GM19395 (cell line): Measurements from ENCODE around the gene HIRIP3.

Experiments used
- ATAC-seq: cut with Tn5 transposase; IDR thresholded peaks from one replicate; pipeline ENCODE4 v1.9.1; 2021; ENCODE audit warnings: mild to moderate bottlenecking, moderate library complexity; ENCODE audit not compliant: unreplicated experiment

The HIRIP3 gene

GRCh38 chr16:29999605-30000004, 4.2 kb upstream of the HIRIP3 start:
- ATAC-seq, result no peak

- no peak for ATAC-seq
Measured at GRCh38 chr16:29996766-29997250, 1.4 kb upstream of the HIRIP3 start.

GRCh38 chr16:29995911-29996765, 721 bp upstream of the HIRIP3 start, which contains the start of gene INO80E:
Gene INO80E, plus strand, starts transcription at chr16:29996241. Its CDS starts 70 bp downstream, at chr16:29996311.
- peak; percentile 78 for ATAC-seq

- peak; percentile 41 for ATAC-seq
Measured at GRCh38 chr16:29994600-29995323, 655 bp downstream of the HIRIP3 start.

GRCh38 chr16:29993903-29994599, 1.4 kb downstream of the HIRIP3 start:
- no peak for ATAC-seq

GRCh38 chr16:29993191-29993902, 2.1 kb downstream of the HIRIP3 start:
- ATAC-seq, result no peak

DNA sequence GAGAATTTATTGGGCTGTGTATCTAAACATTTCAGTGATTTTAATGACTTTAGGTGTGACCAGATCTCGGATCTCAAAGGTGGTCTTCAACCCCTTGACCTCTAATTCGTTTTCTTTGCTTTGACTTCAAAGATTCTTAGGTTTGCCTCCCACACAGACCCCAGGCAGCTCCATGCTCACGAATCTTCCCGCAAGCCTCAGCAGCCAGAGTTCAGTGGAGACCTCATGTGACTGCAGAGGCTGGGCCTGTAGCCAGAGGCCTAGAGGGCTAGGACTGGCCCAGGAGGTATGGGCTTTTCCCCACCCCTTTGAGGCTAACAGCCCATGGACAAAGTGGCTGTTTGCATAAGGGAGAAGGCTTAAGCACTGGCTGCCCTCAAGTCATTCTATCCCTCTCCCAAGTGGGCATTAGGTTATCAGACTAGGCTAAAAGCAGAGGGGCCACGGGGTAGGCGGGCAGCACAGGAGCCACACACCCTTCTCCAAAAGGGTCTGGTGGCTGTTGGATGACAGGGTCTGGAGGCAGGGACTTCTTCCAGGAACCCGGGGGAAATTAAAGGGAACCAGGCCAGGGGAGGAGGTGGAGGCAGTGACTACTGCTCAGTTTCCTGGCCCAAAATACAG, 3.0 kb downstream of the HIRIP3 start:
- no peak for ATAC-seq

GRCh38 chr16:29991571-29991904, 3.9 kb downstream of the HIRIP3 start:
- ATAC-seq, result no peak

GRCh38 chr16:29990883-29991570, 4.4 kb downstream of the HIRIP3 start:
- ATAC-seq, result no peak

DNA sequence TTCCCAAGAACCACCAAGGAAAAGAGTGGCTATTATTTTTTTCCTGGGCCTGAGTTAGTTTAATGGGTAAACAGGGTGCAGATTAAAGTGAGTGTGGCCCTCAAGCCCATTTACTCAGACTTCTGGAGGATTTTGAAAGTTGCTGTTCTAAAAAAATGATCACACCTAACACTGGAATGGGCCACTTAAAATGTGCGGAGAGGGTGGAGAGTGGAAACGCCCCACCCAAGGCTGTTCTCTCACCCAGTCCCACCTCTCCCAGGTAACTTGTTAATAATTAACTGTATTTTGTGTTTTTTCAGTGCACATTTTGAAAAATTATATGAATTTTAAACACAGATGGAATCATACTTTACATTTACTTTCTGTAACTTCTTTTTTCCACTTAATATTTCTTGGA, 5.4 kb downstream of the HIRIP3 start:
- ATAC-seq, result no peak

DNA sequence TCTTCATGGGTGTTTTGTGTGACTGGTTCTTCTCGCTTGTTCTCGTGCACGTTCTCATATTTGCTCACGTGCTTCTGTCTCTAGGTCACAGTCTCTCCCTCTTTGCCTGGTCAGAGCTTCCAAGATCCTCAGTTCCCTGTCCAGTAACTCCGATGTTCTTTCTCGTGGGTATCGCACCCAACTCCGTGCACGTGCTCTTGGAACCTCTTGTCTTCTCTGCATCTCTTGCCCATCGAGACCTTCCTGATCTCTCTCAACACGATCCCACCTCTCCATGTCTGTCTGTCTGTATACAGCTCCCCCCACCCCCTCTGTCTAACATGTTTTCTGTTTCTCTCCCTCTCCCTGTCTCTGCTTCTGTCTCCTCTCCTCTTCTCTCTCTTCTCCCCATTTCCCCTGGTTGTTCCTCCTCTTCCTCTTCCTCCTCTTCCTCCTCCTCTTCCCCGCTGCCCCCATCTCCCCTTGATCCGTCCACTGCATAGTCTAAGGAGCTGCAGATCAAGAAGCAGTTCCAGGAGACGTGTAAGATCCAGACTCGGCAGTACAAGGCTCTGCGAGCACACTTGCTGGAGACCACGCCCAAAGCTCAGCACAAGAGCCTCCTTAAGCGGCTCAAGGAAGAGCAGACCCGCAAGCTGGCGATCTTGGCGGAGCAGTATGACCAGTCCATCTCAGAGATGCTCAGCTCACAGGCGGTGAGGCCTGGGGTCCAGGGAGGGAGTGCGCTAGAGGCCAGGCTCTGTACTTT, 6.1 kb downstream of the HIRIP3 start:
- no peak for ATAC-seq

DNA sequence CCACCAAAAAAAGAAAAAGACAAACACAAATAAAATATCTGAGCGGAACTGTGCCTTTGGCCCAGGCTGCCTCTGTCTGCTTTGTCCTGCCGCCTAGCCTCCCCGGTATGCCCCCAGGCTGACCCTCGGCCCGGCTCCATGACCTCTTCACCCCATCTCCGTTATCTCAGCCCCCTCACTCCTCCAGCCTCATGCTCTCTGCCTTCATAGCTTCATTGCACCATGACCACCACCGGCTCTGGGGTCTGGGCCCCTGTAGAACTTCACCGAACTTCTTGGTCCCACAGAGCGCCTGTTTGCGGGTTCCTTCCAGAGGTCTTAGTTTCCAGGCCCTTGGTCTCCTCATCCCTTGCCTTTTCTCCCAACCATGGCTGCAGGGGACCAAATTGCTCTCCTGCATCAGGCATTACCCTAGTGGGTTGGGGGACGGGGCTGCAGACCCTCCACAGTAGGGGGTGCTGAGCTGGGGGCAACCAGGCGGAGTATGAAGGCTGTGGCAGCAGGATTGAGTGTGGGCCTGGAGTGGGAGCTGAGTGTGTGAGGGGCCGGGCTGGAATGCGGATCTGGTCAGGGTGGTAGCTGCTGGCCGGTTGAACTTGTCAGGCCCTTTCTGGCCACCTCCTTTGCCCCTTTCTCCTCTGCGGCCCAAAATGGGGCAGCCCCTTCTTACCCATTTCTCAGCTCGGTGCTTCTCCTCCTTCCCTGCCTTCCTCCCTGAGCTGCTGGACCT, 6.9 kb downstream of the HIRIP3 start:
- no peak for ATAC-seq

GRCh38 chr16:29987371-29988085, 7.9 kb downstream of the HIRIP3 start:
- ATAC-seq, result no peak

DNA sequence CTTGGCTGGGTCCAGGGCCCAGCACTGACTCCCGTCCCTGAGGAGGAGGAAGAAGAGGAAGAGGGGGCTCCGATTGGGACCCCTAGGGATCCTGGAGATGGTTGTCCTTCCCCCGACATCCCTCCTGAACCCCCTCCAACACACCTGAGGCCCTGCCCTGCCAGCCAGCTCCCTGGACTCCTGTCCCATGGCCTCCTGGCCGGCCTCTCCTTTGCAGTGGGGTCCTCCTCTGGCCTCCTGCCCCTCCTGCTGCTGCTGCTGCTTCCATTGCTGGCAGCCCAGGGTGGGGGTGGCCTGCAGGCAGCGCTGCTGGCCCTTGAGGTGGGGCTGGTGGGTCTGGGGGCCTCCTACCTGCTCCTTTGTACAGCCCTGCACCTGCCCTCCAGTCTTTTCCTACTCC, 8.5 kb downstream of the HIRIP3 start:
- ATAC-seq, result no peak

DNA sequence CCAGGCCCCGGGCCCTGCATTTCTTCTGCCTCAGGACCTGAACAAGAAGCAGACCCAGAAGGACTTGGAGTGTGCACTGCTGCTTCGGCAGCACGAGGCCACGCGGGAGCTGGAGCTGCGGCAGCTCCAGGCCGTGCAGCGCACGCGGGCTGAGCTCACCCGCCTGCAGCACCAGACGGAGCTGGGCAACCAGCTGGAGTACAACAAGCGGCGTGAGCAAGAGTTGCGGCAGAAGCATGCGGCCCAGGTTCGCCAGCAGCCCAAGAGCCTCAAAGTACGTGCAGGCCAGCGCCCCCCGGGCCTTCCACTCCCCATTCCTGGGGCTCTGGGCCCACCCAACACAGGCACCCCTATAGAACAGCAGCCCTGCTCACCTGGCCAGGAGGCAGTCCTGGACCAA, 9.2 kb downstream of the HIRIP3 start:
- ATAC-seq, result no peak

DNA sequence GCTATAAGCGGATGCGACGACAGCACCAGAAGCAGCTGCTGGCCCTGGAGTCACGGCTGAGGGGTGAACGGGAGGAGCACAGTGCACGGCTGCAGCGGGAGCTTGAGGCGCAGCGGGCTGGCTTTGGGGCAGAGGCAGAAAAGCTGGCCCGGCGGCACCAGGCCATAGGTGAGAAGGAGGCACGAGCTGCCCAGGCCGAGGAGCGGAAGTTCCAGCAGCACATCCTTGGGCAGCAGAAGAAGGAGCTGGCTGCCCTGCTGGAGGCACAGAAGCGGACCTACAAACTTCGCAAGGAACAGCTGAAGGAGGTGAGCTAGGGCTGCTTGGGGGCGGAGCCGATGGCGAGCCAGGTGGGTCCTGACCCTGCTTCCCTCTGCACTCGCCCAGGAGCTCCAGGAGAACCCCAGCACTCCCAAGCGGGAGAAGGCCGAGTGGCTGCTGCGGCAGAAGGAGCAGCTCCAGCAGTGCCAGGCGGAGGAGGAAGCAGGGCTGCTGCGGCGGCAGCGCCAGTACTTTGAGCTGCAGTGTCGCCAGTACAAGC, 10.1 kb downstream of the HIRIP3 start:
- no peak for ATAC-seq

DNA sequence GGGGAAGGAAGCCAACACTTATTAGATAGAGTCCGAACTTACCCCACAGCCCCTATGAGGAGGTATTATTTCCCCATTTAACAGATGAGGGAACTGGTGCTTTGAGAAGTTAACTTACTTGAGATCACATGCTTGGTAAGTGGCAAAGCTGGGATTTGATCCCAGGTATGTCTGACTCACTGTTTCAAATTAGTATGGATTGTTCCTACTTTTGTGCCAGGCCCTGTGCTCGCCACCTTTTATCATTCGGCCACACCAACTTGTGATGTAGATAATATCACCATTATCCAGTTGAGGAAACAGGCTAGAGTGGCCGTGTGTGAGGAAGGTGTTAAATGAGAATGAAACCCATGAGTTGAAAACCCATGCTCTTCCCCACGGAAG, 10.7 kb downstream of the HIRIP3 start:
- ATAC-seq, result no peak
